ENCODE results near the gene MMRN2. TPM values are rescaled to one million over a fixed set of nuclear protein-coding genes. Genes with fewer than 3 reads are reported as not detected.
"Not testable (repeated sequence)": the region's sequence is repeated elsewhere in the genome, so short reads cannot be mapped to it uniquely, and the experiment has no call there.

Gene MMRN2
- total RNA-seq, 1 donor from 2014 or later, result 0.27 TPM

DNA sequence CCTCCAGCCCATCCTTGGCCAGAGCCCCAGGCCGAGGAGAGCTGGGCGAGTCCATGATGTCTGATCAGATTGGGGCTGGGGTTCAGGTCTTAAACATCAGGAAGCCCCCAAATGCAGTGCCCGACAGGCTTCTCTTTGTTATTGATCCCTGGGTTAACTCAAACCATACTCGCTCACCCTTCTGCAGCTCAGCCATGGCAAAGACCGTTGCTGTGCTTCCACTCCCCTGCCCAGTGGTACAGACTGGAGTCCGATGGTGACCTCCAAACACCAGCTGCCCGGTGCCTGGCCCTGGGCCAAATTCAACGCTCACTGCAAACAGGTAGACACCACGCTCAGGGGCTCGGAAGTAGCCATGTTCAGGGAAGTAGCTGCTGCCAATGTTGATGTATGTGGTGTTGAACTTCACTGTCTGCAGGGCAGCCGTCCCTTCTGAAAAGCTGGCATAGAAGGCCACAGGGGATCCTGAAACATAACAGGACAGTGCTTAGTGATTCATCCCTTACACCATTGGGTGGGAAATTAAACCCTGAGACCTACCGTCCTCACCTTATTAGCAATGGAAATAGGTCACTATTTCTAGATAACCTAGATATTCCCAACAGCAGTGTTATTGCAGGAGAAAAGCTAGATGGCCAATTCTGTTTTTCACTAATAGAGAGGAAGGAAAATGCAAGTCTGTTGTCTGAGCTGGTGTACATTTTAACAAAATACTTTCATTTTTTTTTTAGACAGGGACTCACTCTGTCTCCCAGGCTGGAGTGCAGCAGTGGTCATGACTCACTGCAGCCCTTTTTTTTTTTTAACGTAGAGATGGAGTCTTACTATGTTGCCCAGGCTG, 20.5 kb downstream of the MMRN2 start:
- Mint-ChIP-seq H3K4me1 (peaks cover 4% of the 10 kb centered on the region), H3K27ac (no peak overlapping the region), H3K9me3 (no peaks in the 10 kb centered on the region), H3K27me3 (no peaks in the 10 kb centered on the region), H3K36me3 (ENCODE audit: low read depth) (no peaks in the 10 kb centered on the region), H3K4me3 (no peak overlapping the region)
- intact Hi-C loops (cut with micrococcal nuclease), result loop anchor here (5.0 kb wide), 2 partner anchors 115 to 405 kb away; no protein-coding TSS in a partner anchor
- DNase-seq, result no peak
- CTCF ChIA-PET, result interaction anchor here (0.5 to 1.0 kb wide), 2 partner anchors 262 to 569 kb away, joined by 3 to 5 read pairs; no protein-coding TSS in a partner anchor
- no peak for ATAC-seq (ENCODE audit: low read depth)
- POLR2A ChIA-PET, result no interaction called here
- TF ChIP-seq, protein P1, sequence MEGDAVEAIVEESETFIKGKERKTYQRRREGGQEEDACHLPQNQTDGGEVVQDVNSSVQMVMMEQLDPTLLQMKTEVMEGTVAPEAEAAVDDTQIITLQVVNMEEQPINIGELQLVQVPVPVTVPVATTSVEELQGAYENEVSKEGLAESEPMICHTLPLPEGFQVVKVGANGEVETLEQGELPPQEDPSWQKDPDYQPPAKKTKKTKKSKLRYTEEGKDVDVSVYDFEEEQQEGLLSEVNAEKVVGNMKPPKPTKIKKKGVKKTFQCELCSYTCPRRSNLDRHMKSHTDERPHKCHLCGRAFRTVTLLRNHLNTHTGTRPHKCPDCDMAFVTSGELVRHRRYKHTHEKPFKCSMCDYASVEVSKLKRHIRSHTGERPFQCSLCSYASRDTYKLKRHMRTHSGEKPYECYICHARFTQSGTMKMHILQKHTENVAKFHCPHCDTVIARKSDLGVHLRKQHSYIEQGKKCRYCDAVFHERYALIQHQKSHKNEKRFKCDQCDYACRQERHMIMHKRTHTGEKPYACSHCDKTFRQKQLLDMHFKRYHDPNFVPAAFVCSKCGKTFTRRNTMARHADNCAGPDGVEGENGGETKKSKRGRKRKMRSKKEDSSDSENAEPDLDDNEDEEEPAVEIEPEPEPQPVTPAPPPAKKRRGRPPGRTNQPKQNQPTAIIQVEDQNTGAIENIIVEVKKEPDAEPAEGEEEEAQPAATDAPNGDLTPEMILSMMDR (IDR thresholded peaks at IDR 0.05), result no peak

DNA sequence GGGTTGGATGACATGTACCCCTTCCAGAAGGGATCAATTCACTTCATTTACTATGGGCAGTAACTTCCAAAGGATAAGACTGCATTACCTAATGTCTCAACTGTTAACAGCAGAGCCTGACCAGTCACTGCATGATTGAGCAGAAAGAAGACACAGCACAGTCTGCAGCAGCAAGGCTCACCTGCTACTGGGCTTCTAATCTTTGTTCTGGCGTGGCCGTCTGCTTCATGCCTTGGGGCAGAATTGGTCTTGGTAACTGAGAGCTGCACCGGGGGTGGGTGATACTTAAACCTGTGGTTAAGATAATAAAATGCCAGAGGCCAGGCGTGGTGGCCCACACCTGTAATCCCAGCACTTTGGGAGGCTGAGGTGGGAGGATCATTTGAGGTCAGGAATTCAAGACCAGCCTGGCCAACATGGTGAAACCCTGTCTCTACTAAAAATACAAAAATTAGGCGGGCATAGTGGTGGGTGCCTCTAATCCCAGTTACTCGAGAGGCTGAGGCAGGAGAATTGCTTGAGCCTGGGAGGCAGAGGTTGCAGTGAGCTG, 23.2 kb downstream of the MMRN2 start:
- H3K27me3 Mint-ChIP-seq; intact Hi-C loops (cut with micrococcal nuclease); H3K36me3 Mint-ChIP-seq (ENCODE audit: low read depth); H3K4me1 Mint-ChIP-seq; ATAC-seq (ENCODE audit: low read depth); CTCF ChIA-PET; POLR2A ChIA-PET; DNase-seq; H3K4me3 Mint-ChIP-seq; H3K27ac Mint-ChIP-seq; H3K9me3 Mint-ChIP-seq: not testable (repeated sequence)

DNA sequence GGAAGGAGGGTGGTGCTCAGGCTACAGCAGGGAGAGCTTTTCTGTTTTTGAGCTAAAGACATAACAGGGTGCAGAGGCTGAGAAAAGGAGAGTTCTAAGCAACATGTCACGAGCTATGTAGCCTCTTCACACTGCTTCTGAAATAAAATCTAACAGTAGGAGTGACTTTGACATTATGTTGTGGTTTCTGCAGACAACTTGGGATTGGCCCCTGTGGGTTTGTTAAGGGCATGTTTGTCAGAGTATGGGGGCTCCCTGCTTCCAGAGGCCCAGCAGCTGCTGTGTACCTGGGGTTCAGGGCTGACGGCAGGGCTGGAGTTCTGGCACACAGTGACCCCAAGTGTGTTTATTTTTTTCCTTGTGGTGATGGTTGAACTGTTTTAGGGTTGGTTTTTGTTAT, 24.7 kb downstream of the MMRN2 start:
- TF ChIP-seq, protein P1 (IDR thresholded peaks at IDR 0.05), result no peak
- H3K27ac Mint-ChIP-seq, result no peak overlapping the region
- CTCF ChIA-PET, result no interaction called here

DNA sequence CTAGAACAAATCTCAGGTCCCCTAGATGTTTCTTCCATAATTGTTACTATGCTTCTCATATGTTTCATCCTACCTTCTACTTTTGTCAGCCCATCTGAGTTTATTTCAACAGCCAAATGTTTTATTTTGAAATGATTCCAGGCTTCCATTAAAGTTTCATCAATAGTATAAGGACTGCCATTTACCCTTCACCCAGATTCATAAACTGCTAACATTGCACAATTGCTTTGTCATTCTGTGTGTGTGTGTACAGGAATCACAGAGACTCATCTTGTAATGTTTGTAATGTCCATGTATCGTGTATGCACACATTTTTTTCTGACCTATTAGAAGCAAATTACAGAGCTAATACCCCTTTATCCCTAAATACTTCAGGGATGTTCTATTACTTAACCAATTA, 25.5 kb downstream of the MMRN2 start:
- ChIA-PET CTCF (no interaction called here), POLR2A (no interaction called here)
- Mint-ChIP-seq H3K27me3 (no peaks in the 10 kb centered on the region), H3K9me3 (no peaks in the 10 kb centered on the region), H3K4me3 (no peak overlapping the region), H3K27ac (no peak overlapping the region), H3K4me1 (no peaks in the 10 kb centered on the region), H3K36me3 (ENCODE audit: low read depth) (peaks cover 2% of the 10 kb centered on the region)
- DNase-seq (no peak), ATAC-seq (ENCODE audit: low read depth) (no peak)
- intact Hi-C loops (cut with micrococcal nuclease), result no loop called here
- TF ChIP-seq, protein P1 (IDR thresholded peaks at IDR 0.05), result no peak

More for the DNA sequence above, 24.7 kb downstream of the MMRN2 start:
- no peaks in the 10 kb centered on the region for H3K4me1 Mint-ChIP-seq
- H3K4me3 Mint-ChIP-seq, result no peak overlapping the region
- POLR2A ChIA-PET, result no interaction called here
- no peaks in the 10 kb centered on the region for H3K9me3 Mint-ChIP-seq
- H3K36me3 Mint-ChIP-seq (ENCODE audit: low read depth), result peaks cover 2% of the 10 kb centered on the region
- ATAC-seq (ENCODE audit: low read depth) (no peak), DNase-seq (no peak)
- intact Hi-C loops (cut with micrococcal nuclease), result no loop called here
- H3K27me3 Mint-ChIP-seq, result no peaks in the 10 kb centered on the region

DNA sequence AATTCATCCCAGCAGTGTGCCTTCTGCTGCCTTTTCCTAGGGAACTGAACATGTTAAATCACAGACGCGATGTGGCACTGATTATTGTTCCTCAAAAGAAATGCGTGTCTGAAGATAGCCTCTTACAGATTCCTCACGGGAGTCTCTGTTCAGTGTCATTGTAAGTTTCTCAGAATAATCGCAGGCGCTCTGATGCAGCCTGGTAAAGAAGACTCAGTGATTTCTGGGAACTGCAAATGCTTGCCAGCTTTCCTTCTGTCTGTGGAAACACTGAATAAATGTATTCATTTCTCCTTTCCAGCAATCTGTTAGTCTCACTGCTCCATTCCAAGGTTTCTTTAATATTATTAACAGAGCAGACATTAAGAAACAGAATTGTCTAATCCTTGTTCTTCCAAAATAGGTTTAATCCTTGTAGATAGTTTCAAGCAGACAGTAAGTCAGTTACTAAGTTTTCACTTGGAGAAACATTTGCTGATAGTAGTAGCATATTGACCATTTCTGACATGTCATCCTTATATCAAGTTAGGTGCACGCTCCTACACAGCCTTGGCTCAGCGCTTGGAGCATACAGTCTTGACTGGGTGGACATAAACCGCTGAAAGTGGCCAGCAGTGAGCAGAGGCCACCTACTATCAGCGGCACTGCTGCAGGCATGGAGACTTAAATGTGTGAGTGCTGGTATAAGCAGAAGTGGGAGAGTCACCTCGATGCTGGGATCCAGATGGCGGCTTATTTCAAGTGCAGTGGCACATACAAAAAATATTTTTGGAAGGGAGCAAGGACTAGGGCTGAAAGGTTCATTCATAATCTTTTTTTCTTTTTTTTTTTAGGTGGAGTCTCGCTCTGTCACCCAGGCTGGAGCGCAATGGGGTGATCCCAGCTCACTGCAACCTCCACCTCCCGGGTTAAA, 27.7 kb downstream of the MMRN2 start:
- no peak overlapping the region for H3K27ac Mint-ChIP-seq
- H3K9me3 Mint-ChIP-seq, result no peaks in the 10 kb centered on the region
- ATAC-seq (ENCODE audit: low read depth) (no peak), DNase-seq (no peak)
- TF ChIP-seq, protein P1 (IDR thresholded peaks at IDR 0.05), result no peak
- H3K27me3 Mint-ChIP-seq, result no peaks in the 10 kb centered on the region
- POLR2A ChIA-PET, result no interaction called here
- CTCF ChIA-PET, result interaction anchor here (0.8 kb wide), 1 partner anchor 37 kb away, joined by 3 read pairs; no protein-coding TSS in a partner anchor
- intact Hi-C loops (cut with micrococcal nuclease), result no loop called here
- peaks cover 2% of the 10 kb centered on the region for H3K36me3 Mint-ChIP-seq (ENCODE audit: low read depth)
- no peak overlapping the region for H3K4me3 Mint-ChIP-seq
- H3K4me1 Mint-ChIP-seq, result no peaks in the 10 kb centered on the region

All from activated B cell treated with CpG ODN at 0.5 μM for 24 hours (primary cell).